ENCODE data around the gene ABHD16A.

The ABHD16A gene

GRCh38 chr6:31693535-31693934 is 9.6 kb downstream of the ABHD16A start:
- no peaks in the 10 kb centered on the region for H3K4me1 ChIP-seq
- H3K36me3 ChIP-seq = no peaks in the 10 kb centered on the region; the same call in none of the 2 replicates
- no peak for TF ChIP-seq CTCF (IDR thresholded peaks at IDR 0.05; ENCODE audit: low read depth, low read length)
- no peak overlapping the region for H3K4me3 ChIP-seq (ENCODE audit: low read depth, low read length)
- no peak for DNase-seq
- H3K9me3 ChIP-seq = no peaks in the 10 kb centered on the region
- H3K27me3 ChIP-seq = no peaks in the 10 kb centered on the region

GRCh38 chr6:31692886-31693285 is 10.2 kb downstream of the ABHD16A start:
- TF ChIP-seq CTCF (IDR thresholded peaks at IDR 0.05; ENCODE audit: low read depth, low read length) = no peak
- no peaks in the 10 kb centered on the region; the same call in none of the 2 replicates for H3K36me3 ChIP-seq

GRCh38 chr6:31692353-31692752 is 10.8 kb downstream of the ABHD16A start:
- no peak overlapping the region for H3K4me3 ChIP-seq (ENCODE audit: low read depth, low read length)
- no peak for DNase-seq
- no peaks in the 10 kb centered on the region; the same call in none of the 2 replicates for H3K36me3 ChIP-seq
- H3K27me3 ChIP-seq = no peaks in the 10 kb centered on the region
- TF ChIP-seq CTCF (IDR thresholded peaks at IDR 0.05; ENCODE audit: low read depth, low read length) = no peak
- no peaks in the 10 kb centered on the region for H3K4me1 ChIP-seq
- H3K9me3 ChIP-seq = no peaks in the 10 kb centered on the region

More at GRCh38 chr6:31692886-31693285, 10.2 kb downstream of the ABHD16A start:
- no peak for DNase-seq
- no peaks in the 10 kb centered on the region for H3K27me3 ChIP-seq
- H3K4me1 ChIP-seq = no peaks in the 10 kb centered on the region
- no peaks in the 10 kb centered on the region for H3K9me3 ChIP-seq
- no peak overlapping the region for H3K4me3 ChIP-seq (ENCODE audit: low read depth, low read length)

- no peak for DNase-seq
- Histone ChIP-seq H3K4me3 (ENCODE audit: low read depth, low read length) (no peak overlapping the region), H3K4me1 (no peaks in the 10 kb centered on the region), H3K36me3 (no peaks in the 10 kb centered on the region; the same call in none of the 2 replicates), H3K27me3 (no peaks in the 10 kb centered on the region), H3K9me3 (no peaks in the 10 kb centered on the region)
- no peak for TF ChIP-seq CTCF (IDR thresholded peaks at IDR 0.05; ENCODE audit: low read depth, low read length)
Observed at GRCh38 chr6:31691564-31692108, 11.5 kb downstream of the ABHD16A start.

GRCh38 chr6:31691078-31691463 is 12.1 kb downstream of the ABHD16A start:
- Histone ChIP-seq H3K9me3 (no peaks in the 10 kb centered on the region), H3K4me3 (ENCODE audit: low read depth, low read length) (no peak overlapping the region), H3K4me1 (no peaks in the 10 kb centered on the region), H3K36me3 (no peaks in the 10 kb centered on the region; the same call in none of the 2 replicates), H3K27me3 (no peaks in the 10 kb centered on the region)
- TF ChIP-seq CTCF (IDR thresholded peaks at IDR 0.05; ENCODE audit: low read depth, low read length) = no peak
- no peak for DNase-seq

- H3K4me3 ChIP-seq (ENCODE audit: low read depth, low read length) = no peak overlapping the region
- DNase-seq = no peak
- H3K4me1 ChIP-seq = no peaks in the 10 kb centered on the region
Observed at GRCh38 chr6:31690231-31691077, 12.7 kb downstream of the ABHD16A start.

More at GRCh38 chr6:31690231-31691077, 12.7 kb downstream of the ABHD16A start:
- Histone ChIP-seq H3K9me3 (no peaks in the 10 kb centered on the region), H3K36me3 (no peaks in the 10 kb centered on the region; the same call in none of the 2 replicates), H3K27me3 (no peaks in the 10 kb centered on the region)
- TF ChIP-seq CTCF (IDR thresholded peaks at IDR 0.05; ENCODE audit: low read depth, low read length) = no peak
